ENCODE measurements around the gene MCRIP1.

DNA sequence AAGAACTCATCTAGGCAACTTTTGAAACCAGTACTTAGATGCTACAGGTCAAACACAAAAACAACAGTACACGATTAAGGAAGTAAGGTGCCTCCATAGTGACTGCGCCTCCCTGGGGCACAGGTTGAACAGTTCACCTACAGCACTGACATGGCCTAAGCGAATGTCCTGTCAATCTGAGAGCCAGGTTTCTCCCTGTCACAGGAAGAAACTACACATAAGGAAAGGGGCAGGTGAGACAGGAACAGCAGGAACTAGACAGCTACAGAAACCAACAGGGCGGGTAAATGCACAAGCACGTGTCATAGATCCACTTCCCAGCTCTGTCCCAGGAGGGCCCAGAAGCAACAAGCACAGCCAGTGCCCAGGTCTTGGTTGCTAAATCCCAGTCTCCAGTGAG lies 46.0 kb upstream of the MCRIP1 start:
- TF ChIP-seq ZNF354B (CRISPR knock-in tag; IDR thresholded peaks at IDR 0.05) (no peak), GLI4 (CRISPR knock-in tag; IDR thresholded peaks at IDR 0.05; ENCODE audit: borderline replicate concordance) (no peak), MED8 (CRISPR knock-in tag; IDR thresholded peaks at IDR 0.05; ENCODE audit: insufficient replicate concordance) (no peak), EZH2 (conservative IDR thresholded peaks at IDR 0.05; ENCODE audit: low read depth, low read length) (no peak), ARID3A (IDR thresholded peaks at IDR 0.05; ENCODE audit: low read depth, low read length) (no peak), PRDM15 (CRISPR knock-in tag; IDR thresholded peaks at IDR 0.05) (no peak), ZNF549 (CRISPR knock-in tag; IDR thresholded peaks at IDR 0.05) (no peak), ZFP1 (CRISPR knock-in tag; IDR thresholded peaks at IDR 0.05) (no peak), TCF12 (IDR thresholded peaks at IDR 0.05) (no peak), TCF12 (CRISPR knock-in tag; IDR thresholded peaks at IDR 0.05) (no peak), ZKSCAN8 (CRISPR knock-in tag; IDR thresholded peaks at IDR 0.05; ENCODE audit: borderline replicate concordance) (no peak), POLR2A (IDR thresholded peaks at IDR 0.05; ENCODE audit: insufficient read depth in 1 of 2, low read depth in 2 of 2, low read length in 2 of 2) (no peak), MAFF (IDR thresholded peaks at IDR 0.05; ENCODE audit: low read depth, low read length) (no peak)
- TF ChIP-seq, protein P1, sequence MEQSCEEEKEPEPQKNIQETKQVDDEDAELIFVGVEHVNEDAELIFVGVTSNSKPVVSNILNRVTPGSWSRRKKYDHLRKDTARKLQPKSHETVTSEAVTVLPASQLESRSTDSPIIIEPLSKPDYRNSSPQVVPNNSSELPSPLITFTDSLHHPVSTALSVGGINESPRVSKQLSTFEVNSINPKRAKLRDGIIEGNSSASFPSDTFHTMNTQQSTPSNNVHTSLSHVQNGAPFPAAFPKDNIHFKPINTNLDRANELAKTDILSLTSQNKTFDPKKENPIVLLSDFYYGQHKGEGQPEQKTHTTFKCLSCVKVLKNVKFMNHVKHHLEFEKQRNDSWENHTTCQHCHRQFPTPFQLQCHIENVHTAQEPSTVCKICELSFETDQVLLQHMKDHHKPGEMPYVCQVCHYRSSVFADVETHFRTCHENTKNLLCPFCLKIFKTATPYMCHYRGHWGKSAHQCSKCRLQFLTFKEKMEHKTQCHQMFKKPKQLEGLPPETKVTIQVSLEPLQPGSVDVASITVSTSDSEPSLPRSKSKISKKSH (CRISPR knock-in tag; IDR thresholded peaks at IDR 0.05; ENCODE audit: borderline replicate concordance): no peak
